GM18867 (cell line): Measurements from ENCODE around the gene SLC66A1.

Source experiments
- ATAC-seq: cut with Tn5 transposase; IDR thresholded peaks from one replicate; pipeline ENCODE4 v1.9.1; 2021; ENCODE audit warnings: mild to moderate bottlenecking, moderate library complexity; ENCODE audit not compliant: unreplicated experiment

Gene SLC66A1

GRCh38 chr1:19375631-19376400 lies 63.7 kb downstream of the SLC66A1 start:
- no peak for ATAC-seq

- ATAC-seq = no peak
These were observed 64.6 kb downstream of the SLC66A1 start for GRCh38 chr1:19376428-19377372.

GRCh38 chr1:19377812-19378718 lies 65.9 kb downstream of the SLC66A1 start:
- ATAC-seq = no peak
